HEK293T (cell line): ENCODE measurements around the gene TBC1D16.

ENCODE experiments used
- ARNT ChIP-seq: fragments of 450-650 bp; IDR thresholded peaks from 2 replicates; pipeline ENCODE4 v1.6.1; 2017; ENCODE audit warnings: mild to moderate bottlenecking
- BHLHE40 ChIP-seq: fragments of 450-650 bp; IDR thresholded peaks from 2 replicates; pipeline ENCODE4 v1.6.1; 2016; ENCODE audit warnings: mild to moderate bottlenecking, moderate library complexity, borderline replicate concordance
- CTBP1 ChIP-seq: fragments of 450-650 bp; IDR thresholded peaks from 2 replicates; pipeline ENCODE4 v1.6.1; 2016; ENCODE audit warnings: borderline replicate concordance
- FOXA1 ChIP-seq: fragments of 450-650 bp; IDR thresholded peaks from 2 replicates; pipeline ENCODE4 v1.6.1; 2016; ENCODE audit warnings: mild to moderate bottlenecking
- FOXM1 ChIP-seq: fragments of 450-650 bp; IDR thresholded peaks from 2 replicates; pipeline ENCODE4 v1.6.1; 2017; ENCODE audit warnings: mild to moderate bottlenecking, borderline replicate concordance
- HDGF ChIP-seq: fragments of 450-650 bp; IDR thresholded peaks from 2 replicates; pipeline ENCODE4 v1.6.1; 2017; ENCODE audit warnings: antibody characterized with exemption, borderline replicate concordance
- L3MBTL2 ChIP-seq: fragments of 450-650 bp; conservative IDR thresholded peaks from 2 replicates; pipeline ENCODE4 v1.6.1; 2016; ENCODE audit warnings: mild to moderate bottlenecking
- LEF1 ChIP-seq: fragments of 450-650 bp; IDR thresholded peaks from 2 replicates; pipeline ENCODE4 v1.6.1; 2017; ENCODE audit warnings: mild to moderate bottlenecking, borderline replicate concordance
- NFRKB ChIP-seq: fragments of 450-650 bp; IDR thresholded peaks from 2 replicates; pipeline ENCODE4 v1.6.1; 2016; ENCODE audit warnings: mild to moderate bottlenecking, moderate library complexity
- SUZ12 ChIP-seq: fragments of 450-650 bp; IDR thresholded peaks from 2 replicates; pipeline ENCODE4 v1.6.1; 2016; ENCODE audit warnings: mild to moderate bottlenecking
- TARDBP ChIP-seq: fragments of 450-650 bp; IDR thresholded peaks from 2 replicates; pipeline ENCODE4 v1.6.1; 2016
- ZNF384 ChIP-seq: fragments of 450-650 bp; IDR thresholded peaks from 2 replicates; pipeline ENCODE4 v1.6.1; 2016
- TF ChIP-seq, protein P1 (sequence below): fragments of 450-650 bp; IDR thresholded peaks from 2 replicates; pipeline ENCODE4 v1.6.1; 2016

- TF ChIP-seq FOXA1 = no peak
- TF ChIP-seq FOXM1 = no peak
- TF ChIP-seq TARDBP = no peak
- TF ChIP-seq L3MBTL2 = no peak
- no peak for TF ChIP-seq SUZ12
- TF ChIP-seq, protein P1, sequence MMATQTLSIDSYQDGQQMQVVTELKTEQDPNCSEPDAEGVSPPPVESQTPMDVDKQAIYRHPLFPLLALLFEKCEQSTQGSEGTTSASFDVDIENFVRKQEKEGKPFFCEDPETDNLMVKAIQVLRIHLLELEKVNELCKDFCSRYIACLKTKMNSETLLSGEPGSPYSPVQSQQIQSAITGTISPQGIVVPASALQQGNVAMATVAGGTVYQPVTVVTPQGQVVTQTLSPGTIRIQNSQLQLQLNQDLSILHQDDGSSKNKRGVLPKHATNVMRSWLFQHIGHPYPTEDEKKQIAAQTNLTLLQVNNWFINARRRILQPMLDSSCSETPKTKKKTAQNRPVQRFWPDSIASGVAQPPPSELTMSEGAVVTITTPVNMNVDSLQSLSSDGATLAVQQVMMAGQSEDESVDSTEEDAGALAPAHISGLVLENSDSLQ = no peak
- TF ChIP-seq ARNT = no peak
- TF ChIP-seq BHLHE40 = no peak
- TF ChIP-seq CTBP1 = no peak
- TF ChIP-seq HDGF = no peak
- TF ChIP-seq LEF1 = no peak
- TF ChIP-seq NFRKB = no peak
- no peak for TF ChIP-seq ZNF384
Observed at GRCh38 chr17:79983456-79983855, 52.2 kb downstream of the TBC1D16 start.
